ENCODE data around the gene MAJIN.

Gene MAJIN

DNA sequence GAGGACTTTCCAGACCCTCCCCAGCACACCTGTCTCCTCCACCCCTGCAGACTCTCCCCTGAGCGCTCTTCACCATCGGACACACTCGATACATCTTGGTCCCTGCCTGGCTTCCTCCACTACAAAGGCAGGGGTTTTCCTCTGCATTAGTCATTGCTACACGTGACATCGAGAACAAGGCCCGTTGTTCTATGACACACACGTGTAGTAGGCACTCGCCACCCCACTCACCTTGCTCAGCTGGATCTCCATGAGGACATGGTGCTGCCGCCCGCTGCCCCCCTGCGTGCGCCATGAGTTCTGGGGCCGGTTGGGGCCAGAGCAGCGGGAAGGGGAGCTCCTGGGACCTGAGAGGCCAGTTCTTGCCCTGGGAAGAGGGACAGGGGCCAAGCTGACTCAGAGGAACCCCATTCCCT lies 71.6 kb downstream of the MAJIN start:
- TF ChIP-seq, protein P1, sequence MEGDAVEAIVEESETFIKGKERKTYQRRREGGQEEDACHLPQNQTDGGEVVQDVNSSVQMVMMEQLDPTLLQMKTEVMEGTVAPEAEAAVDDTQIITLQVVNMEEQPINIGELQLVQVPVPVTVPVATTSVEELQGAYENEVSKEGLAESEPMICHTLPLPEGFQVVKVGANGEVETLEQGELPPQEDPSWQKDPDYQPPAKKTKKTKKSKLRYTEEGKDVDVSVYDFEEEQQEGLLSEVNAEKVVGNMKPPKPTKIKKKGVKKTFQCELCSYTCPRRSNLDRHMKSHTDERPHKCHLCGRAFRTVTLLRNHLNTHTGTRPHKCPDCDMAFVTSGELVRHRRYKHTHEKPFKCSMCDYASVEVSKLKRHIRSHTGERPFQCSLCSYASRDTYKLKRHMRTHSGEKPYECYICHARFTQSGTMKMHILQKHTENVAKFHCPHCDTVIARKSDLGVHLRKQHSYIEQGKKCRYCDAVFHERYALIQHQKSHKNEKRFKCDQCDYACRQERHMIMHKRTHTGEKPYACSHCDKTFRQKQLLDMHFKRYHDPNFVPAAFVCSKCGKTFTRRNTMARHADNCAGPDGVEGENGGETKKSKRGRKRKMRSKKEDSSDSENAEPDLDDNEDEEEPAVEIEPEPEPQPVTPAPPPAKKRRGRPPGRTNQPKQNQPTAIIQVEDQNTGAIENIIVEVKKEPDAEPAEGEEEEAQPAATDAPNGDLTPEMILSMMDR (IDR thresholded peaks at IDR 0.05; ENCODE audit: low read depth, low read length, missing control alignments): no peak
- DNase-seq (ENCODE audit: extremely low read depth, low read depth): no peak
- no peak overlapping the region for H3K4me3 ChIP-seq (replicated peaks; ENCODE audit: low read depth, low read length)

DNA sequence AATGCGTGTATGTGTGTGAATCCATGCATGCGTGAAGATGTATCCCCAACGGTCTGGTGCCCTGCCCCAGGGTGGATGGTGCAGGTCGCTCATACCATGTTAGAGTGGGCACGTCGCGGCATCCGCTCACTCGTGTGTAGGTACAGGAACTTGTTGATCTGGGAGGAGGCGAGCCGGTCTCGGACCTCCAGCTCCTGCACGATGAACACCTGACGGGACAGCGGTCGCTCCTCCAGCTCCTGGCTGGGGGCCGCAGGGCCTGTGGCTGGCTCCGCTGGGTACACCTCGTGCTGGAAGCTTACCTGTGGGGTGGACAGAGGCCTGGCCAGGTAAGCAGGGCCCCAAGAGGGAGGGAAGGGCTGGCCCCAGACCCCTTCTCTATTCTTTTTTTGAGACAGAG lies 73.4 kb downstream of the MAJIN start:
- no peak for DNase-seq (ENCODE audit: extremely low read depth, low read depth)
- H3K4me3 ChIP-seq (replicated peaks; ENCODE audit: low read depth, low read length): no peak overlapping the region
- TF ChIP-seq, protein P1 (IDR thresholded peaks at IDR 0.05; ENCODE audit: low read depth, low read length, missing control alignments): no peak

DNA sequence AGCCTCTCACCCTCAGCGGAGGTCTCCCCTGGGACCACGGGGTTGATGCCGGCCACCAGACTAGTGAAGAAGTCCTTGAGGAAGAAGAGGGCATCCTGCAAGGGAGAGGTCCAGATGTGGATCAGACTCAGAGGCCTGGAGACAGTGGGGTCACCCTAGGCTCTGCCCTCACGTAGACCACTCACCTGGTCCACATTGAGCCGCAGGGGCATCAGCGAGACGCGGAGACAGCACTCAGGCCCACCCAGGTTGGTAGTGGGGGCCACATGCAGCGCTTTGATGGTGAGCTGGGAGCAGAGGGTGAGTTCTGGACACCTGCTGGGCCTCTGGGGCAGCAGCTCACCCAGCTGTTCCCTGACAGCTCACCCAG lies 73.8 kb downstream of the MAJIN start:
- TF ChIP-seq, protein P1 (IDR thresholded peaks at IDR 0.05; ENCODE audit: low read depth, low read length, missing control alignments): no peak
- no peak overlapping the region for H3K4me3 ChIP-seq (replicated peaks; ENCODE audit: low read depth, low read length)
- no peak for DNase-seq (ENCODE audit: extremely low read depth, low read depth)

DNA sequence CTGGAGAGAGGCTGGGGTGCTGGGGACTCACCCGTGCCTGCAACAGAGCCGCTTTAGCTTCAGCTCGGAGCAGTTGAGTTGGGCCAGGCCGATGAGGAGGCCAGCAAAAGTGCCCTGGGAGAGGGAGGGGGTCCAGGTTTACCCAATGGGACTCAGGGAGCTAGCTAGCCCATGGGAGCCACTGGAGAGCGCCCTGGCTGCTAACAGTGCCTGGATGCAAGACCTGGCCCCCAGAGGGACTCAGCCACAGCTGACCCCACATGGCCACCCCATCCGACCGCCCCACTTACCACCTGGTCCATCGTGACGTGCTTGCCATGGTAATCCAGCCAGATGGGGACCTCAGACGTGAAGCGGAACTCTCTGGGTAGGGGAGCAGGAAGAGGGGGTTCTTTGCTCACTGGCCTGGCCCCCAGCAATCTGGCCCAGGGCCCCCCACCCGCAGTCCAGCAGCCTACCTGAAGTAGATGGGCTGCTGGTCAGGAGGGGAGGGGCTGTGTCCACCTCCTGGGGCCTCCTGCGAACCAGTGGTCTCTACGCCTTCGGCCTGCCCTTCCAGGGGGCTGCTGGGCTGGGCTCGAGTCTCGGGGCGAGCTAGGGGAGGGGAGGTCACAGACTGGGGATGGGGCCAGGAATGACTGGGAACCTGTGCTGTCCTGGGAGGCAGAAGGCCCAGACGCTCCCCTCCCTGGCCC lies 74.4 kb downstream of the MAJIN start:
- no peak overlapping the region for H3K4me3 ChIP-seq (replicated peaks; ENCODE audit: low read depth, low read length)
- DNase-seq (ENCODE audit: extremely low read depth, low read depth): no peak
- TF ChIP-seq, protein P1 (IDR thresholded peaks at IDR 0.05; ENCODE audit: low read depth, low read length, missing control alignments): no peak

DNA sequence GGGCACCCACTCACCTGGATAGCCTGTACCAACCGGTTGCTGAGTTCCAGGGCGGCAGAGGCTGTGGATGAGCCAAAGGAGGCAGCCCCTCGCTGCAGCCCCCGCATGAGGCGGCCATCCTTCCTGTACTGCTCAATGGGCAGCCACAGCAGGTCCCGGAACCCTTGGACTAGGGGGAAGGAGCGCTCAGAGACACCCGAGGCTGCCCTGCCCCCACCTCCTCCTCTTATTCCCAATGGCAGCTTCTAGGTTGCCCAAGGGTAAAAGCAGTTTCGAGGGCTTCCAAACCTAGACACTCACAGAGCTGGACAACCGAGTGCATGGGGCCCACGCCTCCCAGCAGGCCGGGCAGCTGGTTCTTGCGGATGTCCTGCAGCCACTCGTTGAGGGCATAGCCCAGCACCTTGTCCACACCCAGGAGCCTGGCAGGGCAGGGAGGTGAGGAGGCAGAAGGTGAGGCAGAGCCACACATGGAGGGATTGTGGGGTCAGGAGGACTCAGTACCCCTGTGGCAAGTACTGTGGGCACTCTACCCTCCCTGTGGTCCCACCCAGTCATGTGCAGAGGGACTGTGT lies 75.4 kb downstream of the MAJIN start:
- no peak for DNase-seq (ENCODE audit: extremely low read depth, low read depth)
- no peak overlapping the region for H3K4me3 ChIP-seq (replicated peaks; ENCODE audit: low read depth, low read length)
- TF ChIP-seq, protein P1 (IDR thresholded peaks at IDR 0.05; ENCODE audit: low read depth, low read length, missing control alignments): no peak

DNA sequence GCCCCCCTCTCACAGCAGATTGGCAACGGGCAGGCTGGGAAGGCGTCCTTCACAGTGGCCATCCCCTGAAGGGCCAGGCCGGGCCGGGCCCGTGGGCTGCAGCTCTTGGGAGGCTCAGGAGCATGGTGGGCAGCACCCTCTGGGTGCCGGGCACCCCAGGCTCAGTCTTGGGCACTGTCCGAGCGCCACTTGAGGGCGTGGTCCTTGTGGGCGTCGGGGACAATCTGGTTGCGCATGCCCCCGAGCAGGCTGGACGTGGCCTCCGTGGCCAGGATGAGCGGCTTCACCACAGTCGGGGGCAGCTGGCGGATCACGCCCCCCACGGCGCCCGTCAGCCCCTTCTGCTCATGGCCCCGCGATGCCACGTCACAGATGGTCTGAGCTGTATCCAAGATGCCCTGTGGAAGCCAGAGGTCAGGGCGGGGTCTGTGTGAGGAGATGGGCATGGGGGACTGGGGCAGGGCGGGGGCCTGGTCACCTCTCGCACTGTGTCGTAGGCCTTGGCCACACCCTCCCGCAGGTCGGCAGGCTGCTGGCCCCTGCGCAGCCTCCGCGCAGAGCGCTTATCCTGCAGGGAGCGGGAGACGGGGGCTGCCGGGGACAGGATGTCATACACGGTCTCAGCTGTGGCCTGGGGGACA lies 77.0 kb downstream of the MAJIN start:
- TF ChIP-seq, protein P1 (IDR thresholded peaks at IDR 0.05; ENCODE audit: low read depth, low read length, missing control alignments): no peak
- no peak overlapping the region for H3K4me3 ChIP-seq (replicated peaks; ENCODE audit: low read depth, low read length)
- no peak for DNase-seq (ENCODE audit: extremely low read depth, low read depth)
